ENCODE measurements around the gene IRF9. TPM values are rescaled to one million over a fixed set of nuclear protein-coding genes. Genes with fewer than 3 reads are reported as not detected.
A peak's percentile ranks its signal among the peaks of the same experiment; 100 is the strongest.

Gene IRF9
- total and polyA plus RNA-seq, 2 of the 13 experiments (the other 11 are each of a cell fraction or from before 2014, with no cell fraction given) = 14.9 to 49.7 TPM

DNA sequence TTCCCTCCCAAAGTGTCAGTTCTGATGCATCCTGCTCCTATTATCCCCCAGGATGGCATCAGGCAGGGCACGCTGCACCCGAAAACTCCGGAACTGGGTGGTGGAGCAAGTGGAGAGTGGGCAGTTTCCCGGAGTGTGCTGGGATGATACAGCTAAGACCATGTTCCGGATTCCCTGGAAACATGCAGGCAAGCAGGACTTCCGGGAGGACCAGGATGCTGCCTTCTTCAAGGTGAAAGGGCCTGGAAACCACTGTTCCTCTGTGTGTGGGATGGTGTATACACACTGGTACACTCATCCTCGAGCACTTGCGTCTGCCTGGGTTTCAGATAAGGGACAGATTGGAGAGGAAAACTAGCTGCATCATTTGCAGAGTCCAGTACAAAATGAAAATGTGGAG lies 1.0 kb downstream of the IRF9 start:
- H4K20me1 ChIP-seq (ENCODE audit: insufficient read depth, low read length) = no peaks in the 10 kb centered on the region
- in situ Hi-C loops (cut with HindIII; ENCODE audit: extremely low pct_ligation_motif_present, low pct_unique_long_range_greater_than_20kb) = loop anchor here (5.0 kb wide), 1 partner anchor 105 kb away; no protein-coding TSS in a partner anchor
- H2AFZ ChIP-seq (ENCODE audit: low read length) = no peak overlapping the region
- H3K27ac ChIP-seq (ENCODE audit: extremely low read length, insufficient read depth, low read length) = no peak overlapping the region
- H3K9ac ChIP-seq (ENCODE audit: insufficient read depth, low read depth, low read length) = peak overlapping the region; percentile 76
- ATAC-seq (no peak), DNase-seq (ENCODE audit: low spot score) (no peak), FAIRE-seq (no peak)
- ChIA-PET POLR2A (interaction anchor here (0.9 to 11.8 kb wide), 27 partner anchors 11 to 1184 kb away, joined by 3 to 233 read pairs (median 13); partner anchors contain the start of genes CHMP4A, CIDEB, DCAF11 and EMC9), CTCF (ENCODE audit: low intra/inter-chr PET ratio, low total read pairs) (interaction anchor here (2.3 to 2.4 kb wide), 2 partner anchors 54 to 148 kb away, joined by 12 read pairs; no protein-coding TSS in a partner anchor)
- H3K4me1 ChIP-seq (ENCODE audit: insufficient read depth, low read length) = peaks cover 28% of the 10 kb centered on the region
- intact Hi-C loops (cut with micrococcal nuclease; ENCODE audit: unreplicated experiment) = no loop called here
- BruUV-seq (replicated peaks) = no TSS peak
- H3K36me3 ChIP-seq (replicated peaks in 1 of 2; ENCODE audit: control insufficient read depth in 1 of 2, insufficient read depth in 2 of 2, low read length in 2 of 2) = peaks cover 52 to 66% of the 10 kb centered on the region in 2 experiments; a peak in 4 of 5 replicates
- H3K4me2 ChIP-seq (ENCODE audit: low read depth, low read length) = peak overlapping the region; percentile 98
- H3K79me2 ChIP-seq (ENCODE audit: insufficient read depth, low read length) = peaks cover 5% of the 10 kb centered on the region
- H3K4me3 ChIP-seq (replicated peaks in 1 of 3; ENCODE audit: insufficient read depth in 1 of 3, low read depth in 2 of 3, low read length in 3 of 3) = peak overlapping the region; percentile 1 to 78 (median 50); a peak in 4 of 6 replicates
- WGBS (ENCODE audit: low lambda C conversion rate) = 97% methylated on average over 8 of the region's 8 CpGs
- H3K9me3 ChIP-seq (ENCODE audit: low read length) = no peaks in the 10 kb centered on the region
- H3K27me3 ChIP-seq (ENCODE audit: control insufficient read depth in 1 of 2, insufficient read depth in 2 of 2, low read length in 2 of 2) = no peaks in the 10 kb centered on the region; a peak in 1 of 5 replicates
- TF ChIP-seq, protein P1, sequence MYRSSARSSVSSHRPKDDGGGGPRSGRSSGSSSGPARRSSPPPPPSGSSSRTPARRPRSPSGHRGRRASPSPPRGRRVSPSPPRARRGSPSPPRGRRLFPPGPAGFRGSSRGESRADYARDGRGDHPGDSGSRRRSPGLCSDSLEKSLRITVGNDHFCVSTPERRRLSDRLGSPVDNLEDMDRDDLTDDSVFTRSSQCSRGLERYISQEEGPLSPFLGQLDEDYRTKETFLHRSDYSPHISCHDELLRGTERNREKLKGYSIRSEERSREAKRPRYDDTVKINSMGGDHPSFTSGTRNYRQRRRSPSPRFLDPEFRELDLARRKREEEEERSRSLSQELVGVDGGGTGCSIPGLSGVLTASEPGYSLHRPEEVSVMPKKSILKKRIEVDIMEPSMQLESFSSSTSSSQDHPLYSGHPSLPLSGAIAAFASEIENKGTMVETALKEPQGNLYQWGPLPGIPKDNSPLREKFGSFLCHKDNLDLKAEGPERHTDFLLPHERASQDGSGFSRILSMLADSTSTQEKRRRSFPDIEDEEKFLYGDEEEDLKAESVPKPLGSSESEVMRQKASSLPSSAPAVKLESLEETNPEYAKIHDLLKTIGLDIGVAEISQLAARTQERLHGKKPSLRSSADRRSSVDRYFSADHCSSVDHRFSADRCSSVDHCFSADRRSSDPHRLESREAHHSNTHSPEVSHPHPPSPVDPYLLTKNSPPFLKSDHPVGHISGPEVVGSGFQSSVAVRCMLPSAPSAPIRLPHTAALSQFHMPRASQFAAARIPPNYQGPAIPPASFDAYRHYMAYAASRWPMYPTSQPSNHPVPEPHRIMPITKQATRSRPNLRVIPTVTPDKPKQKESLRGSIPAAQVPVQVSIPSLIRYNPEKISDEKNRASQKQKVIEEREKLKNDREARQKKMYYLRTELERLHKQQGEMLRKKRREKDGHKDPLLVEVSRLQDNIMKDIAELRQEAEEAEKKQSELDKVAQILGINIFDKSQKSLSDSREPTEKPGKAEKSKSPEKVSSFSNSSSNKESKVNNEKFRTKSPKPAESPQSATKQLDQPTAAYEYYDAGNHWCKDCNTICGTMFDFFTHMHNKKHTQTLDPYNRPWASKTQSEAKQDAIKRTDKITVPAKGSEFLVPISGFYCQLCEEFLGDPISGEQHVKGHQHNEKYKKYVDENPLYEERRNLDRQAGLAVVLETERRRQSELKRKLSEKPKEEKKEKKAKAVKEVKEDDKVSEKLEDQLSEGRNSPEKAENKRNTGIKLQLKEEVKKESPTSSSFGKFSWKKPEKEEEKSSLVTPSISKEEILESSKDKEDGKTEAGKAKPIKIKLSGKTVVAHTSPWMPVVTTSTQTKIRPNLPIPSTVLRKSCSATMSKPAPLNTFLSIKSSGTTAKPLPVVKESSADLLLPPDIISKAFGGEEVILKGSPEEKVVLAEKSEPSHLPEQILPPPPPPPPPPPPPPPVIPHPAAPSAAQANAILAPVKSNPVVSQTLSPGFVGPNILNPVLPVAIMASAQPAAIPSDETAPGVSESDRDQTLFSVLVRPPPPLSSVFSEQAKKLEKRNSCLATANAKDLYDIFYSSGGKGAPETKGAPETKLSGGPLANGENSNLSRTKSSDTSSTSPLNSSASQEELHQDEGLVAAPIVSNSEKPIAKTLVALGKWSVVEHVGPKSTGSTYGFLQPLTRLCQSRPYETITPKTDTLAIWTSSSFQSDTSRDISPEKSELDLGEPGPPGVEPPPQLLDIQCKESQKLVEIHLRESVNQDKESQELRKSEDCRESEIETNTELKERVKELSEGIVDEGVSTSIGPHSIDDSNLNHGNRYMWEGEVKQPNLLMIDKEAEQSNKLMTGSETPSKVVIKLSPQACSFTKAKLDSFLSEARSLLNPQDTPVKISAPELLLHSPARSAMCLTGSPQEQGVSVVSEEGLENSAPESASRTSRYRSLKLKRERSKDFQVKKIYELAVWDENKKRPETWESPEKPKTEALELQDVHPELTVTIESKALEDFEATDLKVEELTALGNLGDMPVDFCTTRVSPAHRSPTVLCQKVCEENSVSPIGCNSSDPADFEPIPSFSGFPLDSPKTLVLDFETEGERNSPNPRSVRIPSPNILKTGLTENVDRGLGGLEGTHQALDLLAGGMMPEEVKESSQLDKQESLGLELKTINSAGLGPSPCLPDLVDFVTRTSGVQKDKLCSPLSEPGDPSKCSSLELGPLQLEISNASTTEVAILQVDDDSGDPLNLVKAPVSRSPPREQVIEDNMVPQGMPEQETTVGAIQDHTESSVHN (CRISPR knock-in tag; IDR thresholded peaks at IDR 0.05) = 0 out of 2 replicates have a peak, but pooled peaks have one; percentile 48
- TF ChIP-seq, protein P2, sequence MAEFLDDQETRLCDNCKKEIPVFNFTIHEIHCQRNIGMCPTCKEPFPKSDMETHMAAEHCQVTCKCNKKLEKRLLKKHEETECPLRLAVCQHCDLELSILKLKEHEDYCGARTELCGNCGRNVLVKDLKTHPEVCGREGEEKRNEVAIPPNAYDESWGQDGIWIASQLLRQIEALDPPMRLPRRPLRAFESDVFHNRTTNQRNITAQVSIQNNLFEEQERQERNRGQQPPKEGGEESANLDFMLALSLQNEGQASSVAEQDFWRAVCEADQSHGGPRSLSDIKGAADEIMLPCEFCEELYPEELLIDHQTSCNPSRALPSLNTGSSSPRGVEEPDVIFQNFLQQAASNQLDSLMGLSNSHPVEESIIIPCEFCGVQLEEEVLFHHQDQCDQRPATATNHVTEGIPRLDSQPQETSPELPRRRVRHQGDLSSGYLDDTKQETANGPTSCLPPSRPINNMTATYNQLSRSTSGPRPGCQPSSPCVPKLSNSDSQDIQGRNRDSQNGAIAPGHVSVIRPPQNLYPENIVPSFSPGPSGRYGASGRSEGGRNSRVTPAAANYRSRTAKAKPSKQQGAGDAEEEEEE (CRISPR knock-in tag; IDR thresholded peaks at IDR 0.05; ENCODE audit: borderline replicate concordance) = 0 out of 2 replicates have a peak, but pooled peaks have one; percentile 42
- TF ChIP-seq POLR2AphosphoS2 (IDR thresholded peaks at IDR 0.05; ENCODE audit: low read depth, low read length) = 0 out of 2 replicates have a peak, but pooled peaks have one; percentile 26
- no peak for TF ChIP-seq ZSCAN20 (CRISPR knock-in tag; IDR thresholded peaks at IDR 0.05; ENCODE audit: borderline replicate concordance)
- TF ChIP-seq SALL1 (CRISPR knock-in tag; IDR thresholded peaks at IDR 0.05) = no peak
- no peak for TF ChIP-seq KDM5A (IDR thresholded peaks at IDR 0.05; ENCODE audit: borderline replicate concordance, low read length)
- 0 out of 2 replicates have a peak, but pooled peaks have one; percentile 13 for TF ChIP-seq ZBTB34 (CRISPR knock-in tag; IDR thresholded peaks at IDR 0.05)
- TF ChIP-seq ZNF556 (CRISPR knock-in tag; IDR thresholded peaks at IDR 0.05; ENCODE audit: borderline replicate concordance) = 0 out of 2 replicates have a peak, but pooled peaks have one; percentile 33
- TF ChIP-seq, protein P3, sequence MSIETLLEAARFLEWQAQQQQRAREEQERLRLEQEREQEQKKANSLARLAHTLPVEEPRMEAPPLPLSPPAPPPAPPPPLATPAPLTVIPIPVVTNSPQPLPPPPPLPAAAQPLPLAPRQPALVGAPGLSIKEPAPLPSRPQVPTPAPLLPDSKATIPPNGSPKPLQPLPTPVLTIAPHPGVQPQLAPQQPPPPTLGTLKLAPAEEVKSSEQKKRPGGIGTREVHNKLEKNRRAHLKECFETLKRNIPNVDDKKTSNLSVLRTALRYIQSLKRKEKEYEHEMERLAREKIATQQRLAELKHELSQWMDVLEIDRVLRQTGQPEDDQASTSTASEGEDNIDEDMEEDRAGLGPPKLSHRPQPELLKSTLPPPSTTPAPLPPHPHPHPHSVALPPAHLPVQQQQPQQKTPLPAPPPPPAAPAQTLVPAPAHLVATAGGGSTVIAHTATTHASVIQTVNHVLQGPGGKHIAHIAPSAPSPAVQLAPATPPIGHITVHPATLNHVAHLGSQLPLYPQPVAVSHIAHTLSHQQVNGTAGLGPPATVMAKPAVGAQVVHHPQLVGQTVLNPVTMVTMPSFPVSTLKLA (IDR thresholded peaks at IDR 0.05) = no peak
- TF ChIP-seq ZNF7 (CRISPR knock-in tag; IDR thresholded peaks at IDR 0.05) = 0 out of 2 replicates have a peak, but pooled peaks have one; percentile 7

Measured in HepG2 (cell line).